LNCAP (cell line): Measurements from ENCODE around the gene MTARC1.

ENCODE experiments used
- CTCF ChIP-seq: fragments of 450-650 bp; IDR thresholded peaks from 2 replicates; pipeline ENCODE4 v1.5.1; 2017; ENCODE audit warnings: mild to moderate bottlenecking

Gene MTARC1

GRCh38 chr1:220809187-220809550 is 22.5 kb downstream of the MTARC1 start:
- TF ChIP-seq CTCF, result no peak

- no peak for TF ChIP-seq CTCF
These were observed 23.0 kb downstream of the MTARC1 start for GRCh38 chr1:220809704-220810103.

GRCh38 chr1:220810179-220810653 is 23.5 kb downstream of the MTARC1 start:
- peak; percentile 77 for TF ChIP-seq CTCF

- TF ChIP-seq CTCF, result no peak
These were observed 24.2 kb downstream of the MTARC1 start for GRCh38 chr1:220810963-220811362.

GRCh38 chr1:220811695-220812094 is 25.0 kb downstream of the MTARC1 start:
- TF ChIP-seq CTCF, result no peak

GRCh38 chr1:220812308-220812707 is 25.6 kb downstream of the MTARC1 start:
- no peak for TF ChIP-seq CTCF

- TF ChIP-seq CTCF, result no peak
These were observed 26.3 kb downstream of the MTARC1 start for GRCh38 chr1:220813013-220813412.

- no peak for TF ChIP-seq CTCF
These were observed 28.7 kb downstream of the MTARC1 start for GRCh38 chr1:220815409-220815808.
